Measurements from ENCODE around the gene FCF1. TPM values are rescaled to one million over a fixed set of nuclear protein-coding genes. Genes with fewer than 3 reads are reported as not detected.

Gene FCF1
- total RNA-seq, 1 donor from 2014 or later, result 44.5 TPM

GRCh38 chr14:74710480-74710879 lies 2.5 kb upstream of the FCF1 start:
- no peak for TF ChIP-seq CTCF (IDR thresholded peaks at IDR 0.05; ENCODE audit: unreplicated experiment)
- DNase-seq (ENCODE audit: low spot score in 2 of 2, unreplicated experiment in 2 of 2), result no peak
- Mint-ChIP-seq H3K9me3 (no peaks in the 10 kb centered on the region), H3K4me3 (peak overlapping the region; percentile 37), H3K4me1 (peaks cover 27% of the 10 kb centered on the region), H3K36me3 (peaks cover 2% of the 10 kb centered on the region), H3K27ac (no peak overlapping the region), H3K27me3 (ENCODE audit: low read depth) (no peaks in the 10 kb centered on the region)

DNA sequence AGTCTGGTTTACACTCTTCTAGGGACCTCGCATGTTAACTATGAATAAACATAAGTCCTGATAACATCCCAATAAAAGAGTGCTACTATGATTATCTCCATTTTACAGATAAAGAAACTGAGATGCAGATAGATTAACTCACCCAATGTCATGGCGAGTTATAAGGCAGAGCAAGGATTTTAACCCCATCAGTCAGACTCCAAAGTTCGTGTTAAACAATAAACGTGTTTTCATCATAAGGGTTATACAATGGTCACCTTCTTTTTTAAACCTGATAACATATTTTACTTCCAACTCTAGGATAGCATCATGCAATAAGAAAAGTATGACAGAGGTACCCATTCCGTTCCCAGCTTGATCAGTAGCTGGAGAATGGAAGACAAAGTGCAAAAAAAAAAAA lies 1.3 kb upstream of the FCF1 start:
- peaks cover 27% of the 10 kb centered on the region for H3K4me1 Mint-ChIP-seq
- H3K36me3 Mint-ChIP-seq, result peaks cover 9% of the 10 kb centered on the region
- peak overlapping the region; percentile 96 for H3K4me3 Mint-ChIP-seq
- no peaks in the 10 kb centered on the region for H3K9me3 Mint-ChIP-seq
- no peak for DNase-seq (ENCODE audit: low spot score in 2 of 2, unreplicated experiment in 2 of 2)
- H3K27ac Mint-ChIP-seq, result no peak overlapping the region
- TF ChIP-seq CTCF (IDR thresholded peaks at IDR 0.05; ENCODE audit: unreplicated experiment), result no peak
- H3K27me3 Mint-ChIP-seq (ENCODE audit: low read depth), result no peaks in the 10 kb centered on the region

- Mint-ChIP-seq H3K4me1 (peaks cover 27% of the 10 kb centered on the region), H3K27me3 (ENCODE audit: low read depth) (no peaks in the 10 kb centered on the region), H3K4me3 (peak overlapping the region; percentile 96), H3K36me3 (peaks cover 11% of the 10 kb centered on the region), H3K27ac (peak overlapping the region; percentile 98), H3K9me3 (no peaks in the 10 kb centered on the region)
- no peak for DNase-seq (ENCODE audit: low spot score in 2 of 2, unreplicated experiment in 2 of 2)
- TF ChIP-seq CTCF (IDR thresholded peaks at IDR 0.05; ENCODE audit: unreplicated experiment), result no peak
Observed at GRCh38 chr14:74713395-74713735, 421 bp downstream of the FCF1 start.

GRCh38 chr14:74720526-74720925 lies 7.6 kb downstream of the FCF1 start:
- H3K36me3 Mint-ChIP-seq, result peaks cover 23% of the 10 kb centered on the region
- no peak overlapping the region for H3K27ac Mint-ChIP-seq
- no peaks in the 10 kb centered on the region for H3K27me3 Mint-ChIP-seq (ENCODE audit: low read depth)
- no peak for TF ChIP-seq CTCF (IDR thresholded peaks at IDR 0.05; ENCODE audit: unreplicated experiment)
- DNase-seq (ENCODE audit: low spot score in 2 of 2, unreplicated experiment in 2 of 2), result no peak
- H3K4me3 Mint-ChIP-seq, result no peak overlapping the region
- H3K9me3 Mint-ChIP-seq, result no peaks in the 10 kb centered on the region
- no peaks in the 10 kb centered on the region for H3K4me1 Mint-ChIP-seq

DNA sequence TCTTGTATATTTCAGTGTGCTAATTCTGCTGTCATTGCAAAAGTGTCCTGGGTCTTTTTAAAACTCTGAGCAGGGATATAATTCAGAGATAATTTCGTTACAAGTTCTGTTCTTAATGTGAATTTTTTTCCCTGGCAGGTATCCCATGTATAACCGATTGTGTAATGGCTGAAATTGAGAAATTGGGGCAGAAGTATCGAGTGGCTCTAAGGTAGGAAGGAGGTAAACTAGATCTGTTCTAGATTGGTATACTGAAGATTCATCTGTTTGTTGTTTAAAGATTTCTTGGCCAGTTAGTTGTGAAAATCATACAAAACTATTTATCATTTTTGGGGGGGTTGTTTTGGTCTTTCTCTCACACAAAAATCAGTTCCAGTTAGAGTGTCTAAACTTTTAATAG lies 10.2 kb downstream of the FCF1 start:
- no peak for DNase-seq (ENCODE audit: low spot score in 2 of 2, unreplicated experiment in 2 of 2)
- Mint-ChIP-seq H3K27ac (no peak overlapping the region), H3K27me3 (ENCODE audit: low read depth) (no peaks in the 10 kb centered on the region), H3K36me3 (peaks cover 21% of the 10 kb centered on the region), H3K9me3 (no peaks in the 10 kb centered on the region), H3K4me3 (no peak overlapping the region), H3K4me1 (no peaks in the 10 kb centered on the region)
- TF ChIP-seq CTCF (IDR thresholded peaks at IDR 0.05; ENCODE audit: unreplicated experiment), result no peak

DNA sequence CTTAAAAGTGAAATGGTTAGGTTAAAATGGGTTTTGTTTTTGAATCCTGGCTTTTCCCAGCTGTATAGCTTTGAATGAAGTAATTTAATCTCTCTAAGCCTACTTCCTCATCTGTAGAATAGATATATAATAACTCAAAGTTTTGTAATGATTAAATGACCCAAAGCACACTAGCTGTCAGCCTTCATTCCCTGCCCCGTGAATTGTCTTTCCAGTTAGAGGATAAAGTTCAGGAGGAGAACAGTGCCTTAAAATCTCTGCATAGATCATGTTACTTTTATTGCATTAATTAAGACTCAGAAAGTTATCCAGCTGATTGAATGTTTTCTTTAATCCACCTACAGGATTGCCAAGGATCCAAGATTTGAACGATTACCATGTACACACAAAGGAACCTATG lies 19.4 kb downstream of the FCF1 start:
- no peaks in the 10 kb centered on the region for H3K4me1 Mint-ChIP-seq
- H3K4me3 Mint-ChIP-seq, result no peak overlapping the region
- no peak for TF ChIP-seq CTCF (IDR thresholded peaks at IDR 0.05; ENCODE audit: unreplicated experiment)
- H3K27ac Mint-ChIP-seq, result no peak overlapping the region
- peaks cover 3% of the 10 kb centered on the region for H3K9me3 Mint-ChIP-seq
- H3K27me3 Mint-ChIP-seq (ENCODE audit: low read depth), result no peaks in the 10 kb centered on the region
- no peak for DNase-seq (ENCODE audit: low spot score in 2 of 2, unreplicated experiment in 2 of 2)
- H3K36me3 Mint-ChIP-seq, result peaks cover 15% of the 10 kb centered on the region

Data from mesothelial cell of epicardium (in vitro differentiated cells).